Activated CD8-positive, alpha-beta memory T cell treated with anti-CD3 and anti-CD28 coated beads, Interleukin-2, amount 50 U/mL, for 1 hour (primary cell): ENCODE data around the gene DCP1A.
"Not testable (repeated sequence)": the region's sequence is repeated elsewhere in the genome, so short reads cannot be mapped to it uniquely, and the experiment has no call there.

Source experiments
- DNase-seq: peaks from one replicate; pipeline ENCODE4 v3.0.0-alpha.2; 2020; ENCODE audit errors: extremely low read depth

The DCP1A gene

DNA sequence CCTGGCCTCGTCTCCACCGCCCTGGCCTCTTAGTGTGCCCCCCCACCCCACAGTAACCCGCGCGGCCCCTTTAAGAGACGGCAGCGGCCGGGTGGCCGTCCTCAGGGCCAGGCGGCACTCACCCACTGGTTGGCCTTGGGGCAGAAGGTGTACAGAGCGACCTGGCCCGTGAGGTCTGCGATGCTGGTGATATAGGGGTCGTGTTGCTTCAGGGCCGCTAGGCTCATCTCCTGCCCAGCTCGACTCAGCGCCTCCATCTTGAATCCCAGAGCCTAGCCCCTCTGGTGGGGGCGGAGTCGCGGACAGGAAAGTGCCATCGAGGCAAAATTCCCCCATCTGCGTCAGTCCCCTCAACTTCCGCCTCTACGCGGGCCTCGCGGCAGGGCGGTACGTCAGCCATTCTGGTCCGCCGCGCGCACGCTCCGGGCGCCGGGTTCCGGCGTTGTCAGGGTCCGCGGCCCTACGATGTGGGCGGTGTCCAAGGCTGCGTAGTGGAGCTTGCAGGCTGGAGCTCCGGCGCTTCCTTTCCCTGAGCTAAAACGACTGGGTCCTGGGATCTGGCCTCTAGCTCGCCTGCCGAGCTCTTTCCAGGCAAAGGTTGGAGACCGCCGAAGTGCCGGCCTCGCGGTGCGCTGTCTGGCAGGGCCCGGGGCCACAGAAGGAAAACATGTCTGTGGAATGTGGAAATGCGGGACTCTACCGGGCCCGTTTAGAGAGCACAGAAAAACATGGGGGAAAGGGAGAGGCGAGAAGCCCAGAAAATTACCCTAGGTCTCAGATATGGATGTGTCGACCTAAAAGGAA lies at the start of gene DCP1A:
TSS of gene DCP1A (minus strand) at position 283 of the 804 bp plus-strand sequence. CDS start at position 257, 26 bp downstream.
- DNase-seq: peak; percentile 86

DNA sequence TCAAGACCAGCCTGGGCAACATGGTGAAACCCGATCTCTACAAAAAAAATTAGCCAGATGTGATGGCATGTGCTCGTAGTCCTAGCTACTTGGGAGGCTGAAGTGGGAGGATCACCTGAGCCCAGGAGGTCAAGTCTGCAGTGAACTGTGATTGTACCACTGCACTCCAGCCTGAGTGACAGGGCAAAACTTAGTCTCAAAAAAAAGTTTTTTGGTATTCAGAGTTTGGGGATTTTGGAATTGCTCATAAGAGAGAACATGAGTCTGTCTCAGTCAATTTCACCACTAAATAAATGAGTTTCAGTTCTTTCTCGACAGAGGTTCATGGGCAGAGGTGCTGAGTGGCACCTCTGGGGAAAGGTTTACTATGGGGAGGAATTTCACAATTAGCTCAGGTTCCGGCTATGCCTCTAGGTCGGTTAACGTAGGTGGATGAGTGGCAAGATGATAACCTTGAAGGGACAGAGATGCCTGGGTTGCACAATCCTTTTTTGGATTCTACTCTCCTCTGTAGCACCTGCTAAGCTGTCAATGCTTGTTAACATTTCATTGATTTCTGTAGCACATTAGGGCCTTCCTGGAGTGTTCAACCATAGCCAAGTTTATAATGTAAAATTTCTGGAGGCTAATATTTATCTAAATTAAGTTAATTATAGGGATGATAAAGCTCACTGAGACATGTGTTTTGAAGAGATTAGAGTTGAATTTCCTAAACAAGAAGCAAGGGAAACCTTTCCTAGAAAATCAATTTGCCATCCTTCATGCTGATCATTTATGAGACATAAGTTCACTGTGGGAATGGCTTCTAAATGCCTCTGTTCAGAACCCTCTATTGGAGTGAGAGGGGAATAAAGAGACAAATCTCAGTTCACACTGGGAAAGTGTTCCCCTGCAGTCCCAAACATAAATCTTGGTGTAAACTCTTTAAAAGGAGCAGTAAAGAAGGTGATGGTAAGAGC lies 37.4 kb upstream of the DCP1A start:
- no peak for DNase-seq

DNA sequence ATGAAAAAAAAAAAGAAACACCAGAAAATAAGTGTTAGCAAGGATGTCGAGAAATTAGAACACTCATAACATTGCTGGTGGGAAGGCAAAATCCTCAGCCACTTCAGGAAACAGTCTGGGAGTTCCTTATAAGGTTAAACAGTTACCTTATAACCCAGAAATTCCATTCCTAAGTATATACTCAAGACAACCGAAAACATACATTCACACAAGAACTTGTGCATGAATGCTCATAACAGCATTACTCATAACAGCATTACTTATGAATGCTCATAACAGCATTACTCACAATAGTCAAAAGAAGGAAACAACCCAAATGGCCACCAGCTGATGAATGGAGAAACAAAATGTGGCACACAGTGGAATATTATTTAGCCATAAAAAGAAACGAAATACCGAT lies 34.8 kb upstream of the DCP1A start:
- no peak for DNase-seq

DNA sequence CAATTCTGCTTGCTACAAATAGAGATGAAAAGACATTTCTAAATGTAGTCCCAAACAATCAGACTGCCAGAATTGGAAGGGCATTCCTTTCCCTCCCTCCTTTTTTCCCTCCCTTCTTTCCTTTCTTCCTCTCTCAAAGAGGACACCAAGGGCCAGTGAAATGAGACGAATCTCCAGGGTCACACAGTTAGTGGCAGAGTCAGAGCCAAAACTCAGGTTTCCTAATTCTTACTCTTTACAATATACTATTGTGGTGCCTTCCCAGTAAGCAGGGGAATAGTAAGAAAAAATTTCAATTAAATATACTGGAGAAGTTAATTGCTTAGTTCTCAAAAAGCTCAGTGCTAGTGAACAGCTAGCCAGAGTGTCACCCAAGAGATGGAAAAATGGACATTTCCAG lies 33.0 kb upstream of the DCP1A start:
- DNase-seq: no peak

DNA sequence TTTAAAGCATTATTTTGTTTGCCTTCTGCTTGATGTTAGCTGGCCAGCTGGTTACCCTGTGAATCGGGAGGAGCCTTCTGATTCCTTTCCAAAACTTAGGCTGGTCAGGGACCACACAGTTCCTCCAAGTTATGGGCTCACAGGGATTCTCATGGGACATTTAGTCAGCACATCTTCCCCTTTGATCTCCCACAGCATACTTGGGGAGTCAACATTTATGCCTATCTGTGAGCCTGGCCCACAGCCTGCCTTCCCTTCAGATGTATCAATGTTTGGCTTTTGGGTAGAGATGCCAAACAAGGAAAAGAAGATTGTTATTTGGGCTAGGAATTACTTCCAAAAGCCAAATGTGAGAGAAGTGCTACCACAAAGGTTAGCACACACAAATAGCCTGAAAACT lies 32.6 kb upstream of the DCP1A start:
- DNase-seq: no peak

DNA sequence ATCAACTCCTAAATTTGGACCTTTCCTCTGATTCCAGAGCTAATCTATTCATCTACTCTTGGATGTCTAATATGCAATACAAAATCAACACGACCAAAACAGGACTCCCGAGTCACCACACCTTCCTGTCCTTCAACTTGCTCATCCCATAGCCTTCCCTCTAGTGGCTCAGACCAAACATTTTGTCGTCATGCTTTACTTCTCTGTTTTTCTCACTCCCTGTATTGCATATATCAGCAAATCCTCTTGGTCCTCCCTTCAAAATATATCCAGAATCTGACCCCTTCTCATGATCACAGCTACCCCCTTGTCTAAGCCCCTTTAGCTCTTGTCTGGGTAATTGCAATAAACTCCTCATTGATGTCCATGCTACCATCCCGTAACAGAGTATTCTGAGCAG lies 30.5 kb upstream of the DCP1A start:
- DNase-seq: no peak

DNA sequence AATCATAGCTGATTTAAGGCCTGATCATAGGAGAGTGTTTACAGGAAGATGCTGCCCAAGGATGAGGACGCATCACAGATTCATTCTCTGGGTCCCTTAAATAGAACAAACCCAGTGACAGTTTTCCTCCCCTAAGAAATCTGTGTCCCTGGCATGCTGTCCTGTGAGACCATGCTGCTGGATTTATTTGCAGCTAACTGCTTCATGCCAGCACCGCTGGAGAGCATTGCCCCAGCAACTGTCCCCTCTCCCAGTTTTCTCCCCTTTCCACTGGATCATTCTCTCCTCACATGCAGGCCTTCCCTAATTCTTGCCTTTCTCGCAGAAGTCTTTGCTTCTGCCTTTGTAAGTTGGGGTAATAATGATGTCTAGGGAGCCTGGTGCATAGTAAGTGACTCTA lies 29.3 kb upstream of the DCP1A start:
- no peak for DNase-seq

DNA sequence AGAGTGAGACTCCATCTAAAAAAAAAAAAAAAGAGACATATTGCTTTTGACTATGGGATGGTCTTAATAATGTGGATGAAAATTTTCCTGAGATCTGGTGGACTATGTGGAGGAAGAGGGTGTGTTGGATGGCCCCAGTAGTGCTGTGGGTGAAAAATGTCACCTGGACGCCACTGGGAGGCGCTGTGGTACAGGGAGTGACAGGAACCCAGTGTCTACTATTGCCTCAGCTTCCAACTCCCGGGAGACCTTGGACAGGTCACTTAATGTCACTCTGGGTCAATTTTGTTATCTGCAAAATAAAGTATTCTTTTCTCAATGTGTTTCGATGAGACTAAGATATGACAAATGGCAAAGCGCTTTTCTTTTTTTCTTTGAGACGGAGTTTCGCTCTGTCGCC lies 27.7 kb upstream of the DCP1A start:
- DNase-seq: no peak

DNA sequence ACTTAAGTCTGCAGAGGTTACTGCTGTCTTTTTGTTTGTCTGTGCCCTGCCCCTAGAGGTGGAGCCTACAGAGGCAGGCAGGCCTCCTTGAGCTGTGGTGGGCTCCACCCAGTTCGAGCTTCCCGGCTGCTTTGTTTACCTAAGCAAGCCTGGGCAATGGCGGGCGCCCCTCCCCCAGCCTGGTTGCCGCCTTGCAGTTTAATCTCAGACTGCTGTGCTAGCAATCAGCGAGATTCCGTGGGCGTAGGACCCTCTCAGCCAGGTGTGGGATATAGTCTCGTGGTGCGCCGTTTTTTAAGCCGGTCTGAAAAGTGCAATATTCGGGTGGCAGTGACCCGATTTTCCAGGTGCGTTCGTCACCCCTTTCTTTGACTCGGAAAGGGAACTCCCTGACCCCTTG lies 23.4 kb upstream of the DCP1A start:
- not testable (repeated sequence) for DNase-seq

DNA sequence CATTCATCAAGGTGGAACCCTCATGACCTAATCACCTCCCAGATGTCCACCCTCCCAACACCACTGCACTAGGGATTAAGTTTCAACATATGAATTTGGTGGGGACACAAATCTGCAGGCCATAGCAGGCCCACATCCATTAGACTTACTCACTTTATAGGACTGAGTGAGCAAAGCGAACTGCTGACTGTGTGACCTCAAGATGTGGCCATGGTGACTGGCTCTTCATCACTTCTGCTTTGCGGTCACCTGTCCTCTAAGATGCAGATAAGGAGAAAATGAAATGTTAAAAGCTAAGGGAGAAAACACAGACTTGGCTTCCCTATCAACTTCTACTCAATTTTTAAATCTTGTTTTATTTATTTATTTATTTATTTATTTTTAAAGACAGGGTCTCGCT lies 14.5 kb upstream of the DCP1A start:
- no peak for DNase-seq

DNA sequence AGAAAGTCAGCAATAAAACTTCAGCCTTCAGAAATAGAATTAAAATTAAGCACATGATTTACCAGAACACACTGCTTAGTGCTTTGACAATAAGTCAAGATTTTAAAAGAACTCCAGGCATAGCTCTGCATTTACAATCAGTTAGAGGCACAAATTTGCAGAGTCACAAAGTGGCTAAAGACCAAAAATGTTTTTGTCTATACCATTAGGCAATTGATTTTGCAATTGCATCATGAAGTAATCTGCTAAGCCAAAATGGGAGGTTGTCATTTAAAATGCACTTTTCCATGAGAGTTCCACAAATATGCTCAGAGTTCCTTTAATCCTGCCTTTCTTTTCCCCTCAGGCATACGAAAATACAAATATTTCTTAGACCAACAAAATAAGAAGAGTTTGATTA lies 10.1 kb upstream of the DCP1A start:
- DNase-seq: no peak

DNA sequence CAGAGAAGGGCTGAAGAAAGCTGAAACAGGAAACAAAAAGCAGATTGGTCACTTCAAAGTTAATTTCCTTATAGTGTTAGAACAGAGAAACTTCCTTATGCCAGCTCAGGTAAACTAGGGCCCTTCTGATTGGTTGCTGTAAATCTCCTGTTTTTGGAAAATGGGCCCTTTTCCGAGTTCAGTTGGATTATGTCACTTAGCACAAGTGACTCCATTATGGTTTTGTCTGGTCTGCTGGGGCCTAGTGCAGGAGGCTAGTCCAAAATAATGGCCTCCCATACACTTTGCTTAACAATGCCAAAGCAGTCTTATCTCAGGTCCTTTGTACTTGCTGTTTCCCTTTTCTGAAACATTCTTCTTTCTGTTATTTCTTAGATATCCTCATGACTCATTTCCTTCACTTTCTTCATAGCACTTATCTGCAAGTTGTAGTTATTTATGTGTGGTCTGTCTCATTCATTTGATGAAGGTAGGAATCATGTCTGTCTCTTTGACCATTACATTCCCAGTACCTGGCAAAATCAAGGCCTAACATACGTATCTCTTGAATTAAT lies 7.7 kb upstream of the DCP1A start:
- no peak for DNase-seq

DNA sequence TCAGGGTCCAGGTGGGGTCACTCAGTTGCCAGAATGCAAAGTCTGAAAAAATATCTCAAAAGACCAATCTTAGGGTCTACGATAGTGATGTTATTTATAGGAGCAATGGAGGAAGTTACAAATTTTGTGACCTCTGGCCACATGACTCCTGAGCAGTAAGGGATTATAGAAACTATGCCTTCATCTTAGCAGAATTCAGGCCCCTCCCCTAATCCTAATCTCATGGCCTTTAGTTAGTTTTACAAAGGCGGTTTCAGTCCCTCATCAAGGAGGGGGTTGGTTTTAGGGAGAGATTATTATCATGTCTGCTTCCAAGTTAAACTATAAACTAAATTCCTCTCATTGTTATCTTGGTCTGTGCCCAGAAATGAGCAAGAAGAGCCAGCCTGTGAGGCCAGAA lies 5.9 kb upstream of the DCP1A start:
- DNase-seq: no peak

DNA sequence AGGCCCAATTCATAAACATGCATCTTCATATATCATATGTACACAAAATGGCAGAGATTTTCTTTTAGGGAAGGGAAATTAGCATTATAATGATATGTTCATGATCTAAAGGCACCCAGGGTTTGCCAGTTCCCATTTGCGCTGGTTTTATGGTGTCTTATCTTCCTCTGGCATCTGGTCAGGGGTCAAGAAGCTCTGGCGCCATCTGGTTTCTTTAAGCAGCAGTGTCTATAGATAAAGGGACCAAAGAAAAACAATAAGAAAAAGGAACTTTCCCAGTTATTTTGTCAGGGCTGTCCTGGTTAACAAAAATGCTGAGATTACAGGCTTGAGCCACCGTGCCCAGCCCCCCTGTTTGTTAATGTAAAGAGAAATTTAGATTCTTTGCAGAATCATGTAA lies 3.3 kb upstream of the DCP1A start:
- no peak for DNase-seq

DNA sequence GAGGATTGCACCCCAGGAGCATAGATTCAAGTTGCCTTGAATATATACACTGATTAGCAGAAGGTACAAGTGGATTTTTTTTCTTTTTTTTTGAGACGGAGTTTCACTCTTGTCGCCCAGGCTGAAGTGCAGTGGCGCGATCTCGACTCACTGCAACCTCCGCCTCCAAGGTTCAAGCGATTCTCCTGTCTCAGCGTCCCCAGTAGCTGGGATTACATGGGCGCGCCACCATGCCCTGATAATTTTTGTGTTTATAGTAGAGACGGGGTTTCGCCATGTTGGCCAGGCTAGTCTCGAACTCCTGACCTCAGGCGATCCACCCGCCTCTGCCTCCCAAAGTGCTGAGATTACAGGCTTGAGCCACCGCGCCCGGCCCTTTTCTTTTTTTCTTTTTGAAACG lies 775 bp upstream of the DCP1A start:
- not testable (repeated sequence) for DNase-seq

DNA sequence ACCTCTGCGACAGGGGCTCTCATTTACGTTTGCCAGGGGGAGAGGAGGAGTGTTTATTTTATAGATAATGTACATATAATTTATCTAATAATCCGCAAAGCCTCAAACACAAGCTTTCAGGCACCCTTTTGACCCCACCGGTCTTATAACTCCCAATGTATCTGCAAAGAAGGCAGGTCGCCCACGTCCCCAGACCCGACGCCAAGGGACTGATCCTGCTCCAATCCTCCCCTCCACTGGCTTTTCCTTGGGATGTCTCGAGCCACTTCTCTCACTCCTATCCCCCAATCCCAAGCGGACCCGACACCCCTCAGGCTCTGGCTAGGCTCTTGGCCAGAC lies 452 bp downstream of the DCP1A start:
- no peak for DNase-seq

DNA sequence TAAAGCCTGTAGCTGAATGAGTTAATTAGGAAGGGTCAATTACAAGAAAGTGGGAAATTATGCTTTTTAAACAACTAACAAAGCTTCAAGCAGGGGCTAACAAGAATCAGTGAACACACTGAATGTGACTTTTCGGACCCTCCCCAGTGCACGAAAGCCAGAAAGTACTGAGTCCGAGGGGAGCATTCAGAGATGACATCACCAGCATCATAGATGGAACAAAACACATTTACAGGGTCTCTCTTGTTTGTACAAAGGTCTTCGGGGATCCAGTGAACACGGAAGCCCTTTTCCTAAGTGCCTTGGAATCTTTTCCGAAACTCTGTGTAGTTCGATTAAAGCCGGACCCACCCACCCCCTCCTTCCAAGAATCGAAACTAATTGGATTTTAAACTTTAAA lies 829 bp downstream of the DCP1A start:
- DNase-seq: no peak

DNA sequence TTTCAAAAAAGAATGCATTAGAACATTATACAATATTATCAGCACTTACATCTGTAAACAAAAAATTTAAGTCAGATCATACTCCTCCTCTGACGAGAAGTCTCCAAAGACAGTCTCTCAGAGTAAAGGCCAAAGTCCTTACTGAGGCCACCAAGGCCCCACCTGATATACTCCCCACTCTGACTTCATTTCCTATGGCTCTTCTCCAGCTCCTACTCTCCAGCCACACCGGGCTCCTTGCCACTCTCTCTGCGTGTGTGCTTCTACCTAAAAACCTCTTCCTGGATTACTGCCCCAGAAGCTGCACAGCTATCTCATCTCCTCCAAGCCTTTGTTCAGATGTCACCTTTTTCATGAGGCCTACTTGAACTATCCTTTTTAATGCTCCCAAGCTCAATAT lies 5.0 kb downstream of the DCP1A start:
- DNase-seq: no peak

DNA sequence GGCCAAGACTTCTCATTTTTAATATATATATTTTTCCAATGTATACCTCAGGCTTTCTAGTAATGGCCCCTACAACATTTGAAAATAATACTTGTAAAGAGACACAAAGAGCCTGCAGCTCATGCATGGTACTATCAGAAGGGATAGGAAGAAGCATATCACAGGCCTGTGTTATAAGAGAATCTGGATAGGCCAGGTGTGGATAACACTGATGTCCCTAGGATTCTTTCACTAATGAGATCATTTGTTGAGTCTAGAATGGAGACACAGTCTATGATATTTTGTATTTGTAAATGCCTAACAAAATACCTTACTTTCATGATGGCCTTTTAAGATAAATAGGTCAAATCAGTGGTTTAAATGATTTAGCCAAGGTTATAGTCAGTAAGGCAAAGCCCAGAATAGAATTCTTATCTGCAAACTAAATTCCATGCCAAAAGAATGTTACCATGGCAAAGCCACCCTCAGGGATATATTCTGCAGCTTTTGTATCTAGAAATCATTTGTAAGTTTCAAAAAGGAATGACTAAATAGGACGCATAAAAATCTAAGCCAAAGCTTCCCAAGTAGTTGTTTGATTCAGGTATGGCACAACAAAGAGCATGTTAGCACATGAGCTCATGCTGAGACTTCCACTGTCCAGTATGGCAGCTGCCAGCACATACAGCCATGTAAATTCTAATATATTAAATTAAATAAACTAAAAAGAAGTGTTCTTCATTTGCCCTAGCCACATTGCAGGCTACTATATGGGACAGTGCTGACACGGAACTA lies 10.0 kb downstream of the DCP1A start:
- DNase-seq: no peak

DNA sequence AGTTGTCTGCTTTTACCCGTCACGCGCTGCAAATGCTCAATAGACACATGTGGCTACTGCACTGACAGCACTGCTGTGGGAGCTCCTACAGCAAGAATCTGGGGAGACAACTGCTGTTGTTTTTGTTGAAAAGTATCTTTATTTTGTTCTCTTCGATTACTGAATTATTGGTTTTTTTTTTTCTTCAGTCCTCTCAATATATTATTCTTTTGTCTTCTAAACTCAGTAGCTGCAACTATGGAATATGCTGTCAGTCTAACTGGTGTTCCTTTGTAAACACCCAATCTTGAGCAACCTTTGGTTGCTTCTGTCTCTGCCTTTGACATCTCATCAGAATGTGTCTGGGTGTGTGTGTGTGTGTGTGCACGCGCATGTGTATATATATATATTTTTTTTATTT lies 12.6 kb downstream of the DCP1A start:
- DNase-seq: no peak

DNA sequence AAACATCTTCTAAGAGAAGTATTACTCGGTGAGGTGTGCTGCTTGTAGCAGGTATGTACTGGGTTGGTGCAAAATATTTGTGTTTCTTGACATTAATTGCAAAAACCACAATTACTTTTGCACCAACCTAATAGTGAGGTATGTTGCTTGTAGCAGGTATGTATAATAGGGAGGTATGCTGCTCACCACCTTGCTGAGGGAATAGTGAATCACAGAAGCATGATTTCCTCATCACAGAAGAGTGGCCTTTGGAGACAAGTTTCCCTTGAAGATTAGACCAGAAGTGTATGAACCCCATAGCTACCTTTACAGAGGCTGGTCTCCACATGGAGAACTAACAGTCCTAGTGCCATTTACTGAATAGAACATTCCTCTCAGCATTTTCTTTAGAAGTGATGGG lies 15.5 kb downstream of the DCP1A start:
- DNase-seq: no peak

DNA sequence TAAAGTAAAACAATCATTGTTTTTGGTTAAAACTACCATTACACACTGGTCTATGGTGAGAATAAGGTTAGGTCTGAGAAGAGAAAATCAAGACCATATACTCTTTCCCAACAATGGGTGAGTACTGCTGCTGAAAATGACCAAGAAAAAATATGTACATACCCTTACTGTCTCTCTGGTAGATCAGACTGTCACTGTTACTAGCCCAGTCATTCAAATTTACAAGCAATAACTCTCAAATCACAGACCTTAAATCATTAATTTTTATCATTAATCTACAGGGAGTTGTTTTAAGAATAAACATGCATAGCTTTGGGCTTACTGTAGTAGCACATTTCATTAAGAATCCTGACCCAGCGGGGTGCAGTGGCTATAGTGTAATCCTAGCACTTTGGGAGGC lies 17.4 kb downstream of the DCP1A start:
- no peak for DNase-seq
